KMS-11 (cell line): ENCODE data around the gene C7.

Source experiments
- H2AFZ ChIP-seq: fragments of 200-600 bp; sonication (generic); 2 replicates; pipeline ENCODE4 v1.6.1; 2016; ENCODE audit warnings: antibody characterized with exemption, mixed run types, low read depth
- H3K27ac ChIP-seq: fragments of 200-600 bp; sonication (generic); 2 replicates; pipeline ENCODE4 v1.6.1; 2016; ENCODE audit warnings: mild to moderate bottlenecking, mixed run types
- H3K27me3 ChIP-seq: fragments of 200-600 bp; sonication (generic); 2 replicates; pipeline ENCODE4 v1.6.1; 2017; ENCODE audit warnings: mild to moderate bottlenecking, low read depth, mixed run types, moderate library complexity; ENCODE audit not compliant: insufficient read depth
- H3K36me3 ChIP-seq: fragments of 200-600 bp; sonication (generic); 2 replicates; pipeline ENCODE4 v1.6.1; 2017; ENCODE audit warnings: mild to moderate bottlenecking, mixed run types; ENCODE audit not compliant: insufficient read depth
- H3K4me1 ChIP-seq: fragments of 200-600 bp; sonication (generic); 2 replicates; pipeline ENCODE4 v1.6.1; 2016; ENCODE audit warnings: mild to moderate bottlenecking, low read depth, mixed run types; ENCODE audit not compliant: poor library complexity, severe bottlenecking
- H3K4me2 ChIP-seq: fragments of 200-600 bp; sonication (generic); 2 replicates; pipeline ENCODE4 v1.7.0; 2016; ENCODE audit warnings: mild to moderate bottlenecking, mixed run types
- H3K4me3 ChIP-seq: fragments of 200-600 bp; sonication (generic); IDR thresholded peaks from 2 replicates; pipeline ENCODE4 v1.6.1; 2017; ENCODE audit warnings: low read depth, low read length, mixed read lengths; ENCODE audit not compliant: insufficient read depth
- H3K79me2 ChIP-seq: fragments of 200-600 bp; sonication (generic); 2 replicates; pipeline ENCODE4 v1.6.1; 2016; ENCODE audit warnings: low read depth, mixed run types; ENCODE audit not compliant: insufficient read depth
- H3K9ac ChIP-seq: fragments of 200-600 bp; sonication (generic); 2 replicates; pipeline ENCODE4 v1.6.1; 2016; ENCODE audit warnings: mild to moderate bottlenecking, mixed run types
- H4K20me1 ChIP-seq: fragments of 200-600 bp; sonication (generic); 2 replicates; pipeline ENCODE4 v1.6.1; 2016; ENCODE audit warnings: mild to moderate bottlenecking, mixed run types; ENCODE audit not compliant: insufficient read depth
- CTCF ChIP-seq: fragments of 200-600 bp; sonication (generic); conservative IDR thresholded peaks from 2 replicates; pipeline ENCODE4 v1.6.1; 2017; ENCODE audit warnings: low read depth, mild to moderate bottlenecking, antibody characterized with exemption, low read length, moderate library complexity, mixed read lengths

C7 gene

DNA sequence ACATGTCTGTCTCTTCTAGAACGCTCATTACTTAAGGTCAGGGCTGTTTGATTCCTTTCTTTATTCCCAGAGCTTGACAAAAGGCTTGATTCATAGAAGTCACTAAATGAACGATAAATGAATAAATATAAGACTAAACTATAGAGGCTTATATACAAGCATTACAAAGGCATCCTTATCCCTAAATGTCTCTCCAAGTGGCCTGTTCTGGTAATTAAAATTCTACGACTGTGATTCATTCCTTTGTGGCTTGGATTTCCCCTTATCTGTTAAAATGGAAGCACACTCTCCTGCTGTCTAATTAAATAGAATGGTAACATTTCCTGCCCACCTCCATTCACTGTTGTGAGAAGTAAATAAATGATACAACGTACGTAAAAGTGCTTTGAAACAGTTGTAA, 49.5 kb downstream of the C7 start:
- Histone ChIP-seq H3K9ac (no peak overlapping the region), H4K20me1 (no peaks in the 10 kb centered on the region), H3K79me2 (no peaks in the 10 kb centered on the region), H3K4me2 (no peak overlapping the region), H3K4me3 (no peak overlapping the region), H2AFZ (no peak overlapping the region), H3K36me3 (no peaks in the 10 kb centered on the region), H3K4me1 (no peaks in the 10 kb centered on the region), H3K27ac (no peak overlapping the region), H3K27me3 (no peaks in the 10 kb centered on the region)
- no peak for TF ChIP-seq CTCF

DNA sequence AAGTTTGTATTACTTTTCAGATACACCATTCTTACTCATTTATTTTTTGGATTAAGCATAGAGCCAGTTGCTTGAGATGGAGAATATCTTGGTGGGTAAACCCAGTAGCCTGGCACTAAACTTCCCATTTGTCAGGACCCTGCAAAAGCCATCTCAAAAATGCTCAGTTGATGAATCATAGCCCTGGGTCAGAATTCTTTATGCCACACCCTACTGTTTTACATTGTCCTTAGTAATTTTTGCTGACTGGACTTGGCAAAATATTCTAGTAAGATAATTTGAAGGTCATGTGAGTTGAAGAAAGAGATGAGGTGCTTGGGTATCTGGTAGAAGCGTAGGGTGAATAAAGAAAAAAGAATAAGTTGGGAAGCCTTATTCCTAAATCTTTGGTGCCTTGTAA, 50.7 kb downstream of the C7 start:
- Histone ChIP-seq H3K4me2 (no peak overlapping the region), H3K4me1 (no peaks in the 10 kb centered on the region), H3K27ac (no peak overlapping the region), H3K36me3 (no peaks in the 10 kb centered on the region), H2AFZ (no peak overlapping the region), H3K79me2 (no peaks in the 10 kb centered on the region), H3K9ac (no peak overlapping the region), H4K20me1 (no peaks in the 10 kb centered on the region), H3K27me3 (no peaks in the 10 kb centered on the region), H3K4me3 (no peak overlapping the region)
- no peak for TF ChIP-seq CTCF

DNA sequence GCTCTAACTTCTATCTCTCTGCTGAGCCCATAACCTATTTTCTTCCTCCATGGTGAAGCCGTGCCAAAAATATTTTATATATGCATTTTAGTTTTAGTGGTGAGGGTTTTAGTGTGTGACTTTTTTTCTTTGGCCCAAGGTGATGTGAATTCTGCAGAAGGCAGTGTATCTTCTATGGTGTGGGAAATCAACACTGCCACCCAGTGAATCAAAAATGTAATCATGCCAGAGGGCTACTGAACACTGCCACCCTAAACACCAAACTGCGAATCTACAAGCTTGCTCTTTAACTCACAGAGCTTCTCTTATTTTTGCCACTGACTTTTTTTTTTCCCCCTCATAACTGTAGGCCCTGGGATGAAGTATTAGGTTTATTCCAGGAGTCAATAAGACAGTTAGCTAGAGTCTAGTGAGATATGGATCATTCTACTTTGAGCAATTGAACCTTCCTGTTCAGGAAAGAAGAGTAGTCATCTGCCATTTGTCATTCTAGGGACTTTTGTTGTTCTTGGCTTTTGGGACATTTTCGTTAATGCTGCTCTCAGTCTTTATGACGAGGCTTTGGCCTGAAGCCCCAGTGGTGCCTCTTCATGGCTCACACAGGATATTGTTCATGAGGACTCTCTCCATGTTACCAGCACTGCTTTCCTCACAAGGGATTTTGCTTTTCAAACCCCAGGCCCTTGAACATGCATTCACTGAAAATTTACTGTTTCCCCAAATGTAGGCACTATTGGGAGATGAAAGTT, 53.1 kb downstream of the C7 start:
- no peak overlapping the region for H2AFZ ChIP-seq

DNA sequence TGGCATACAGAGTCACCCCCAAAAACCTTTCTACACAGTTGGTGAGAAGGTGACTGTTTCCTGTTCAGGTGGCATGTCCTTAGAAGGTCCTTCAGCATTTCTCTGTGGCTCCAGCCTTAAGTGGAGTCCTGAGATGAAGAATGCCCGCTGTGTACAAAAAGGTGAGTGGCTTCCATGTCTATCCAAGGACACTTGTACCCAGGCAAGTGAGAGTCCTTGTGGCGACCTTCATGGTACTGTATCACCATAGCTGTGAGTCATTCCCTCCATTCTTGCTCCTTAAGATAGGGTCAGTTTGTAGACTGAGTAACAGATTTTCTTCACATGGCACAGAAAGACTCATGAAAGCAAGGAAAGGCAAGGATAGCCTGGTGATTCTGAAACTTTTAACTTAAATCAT, 63.1 kb downstream of the C7 start:
- no peaks in the 10 kb centered on the region for H3K36me3 ChIP-seq
- no peak overlapping the region for H2AFZ ChIP-seq
- H3K4me2 ChIP-seq: no peak overlapping the region
- H3K4me3 ChIP-seq: no peak overlapping the region
- H3K27me3 ChIP-seq: no peaks in the 10 kb centered on the region
- no peak for TF ChIP-seq CTCF
- peaks cover 9% of the 10 kb centered on the region for H3K4me1 ChIP-seq
- H3K79me2 ChIP-seq: no peaks in the 10 kb centered on the region
- H3K27ac ChIP-seq: no peak overlapping the region
- H4K20me1 ChIP-seq: no peaks in the 10 kb centered on the region
- no peak overlapping the region for H3K9ac ChIP-seq

More for the DNA sequence above, 53.1 kb downstream of the C7 start:
- H3K79me2 ChIP-seq: no peaks in the 10 kb centered on the region
- no peaks in the 10 kb centered on the region for H4K20me1 ChIP-seq
- H3K9ac ChIP-seq: no peak overlapping the region
- no peak overlapping the region for H3K4me3 ChIP-seq
- no peak for TF ChIP-seq CTCF
- no peaks in the 10 kb centered on the region for H3K27me3 ChIP-seq
- H3K4me1 ChIP-seq: no peaks in the 10 kb centered on the region
- no peaks in the 10 kb centered on the region for H3K36me3 ChIP-seq
- no peak overlapping the region for H3K4me2 ChIP-seq
- no peak overlapping the region for H3K27ac ChIP-seq
